HG02981 (cell line): ENCODE results near the gene SOWAHA.
"Not testable (repeated sequence)": the region's sequence is repeated elsewhere in the genome, so short reads cannot be mapped to it uniquely, and the experiment has no call there.

Experiments used
- ATAC-seq: cut with Tn5 transposase; IDR thresholded peaks from one replicate; pipeline ENCODE4 v1.9.1; 2021; ENCODE audit warnings: mild to moderate bottlenecking, moderate library complexity; ENCODE audit not compliant: unreplicated experiment

Gene SOWAHA

DNA sequence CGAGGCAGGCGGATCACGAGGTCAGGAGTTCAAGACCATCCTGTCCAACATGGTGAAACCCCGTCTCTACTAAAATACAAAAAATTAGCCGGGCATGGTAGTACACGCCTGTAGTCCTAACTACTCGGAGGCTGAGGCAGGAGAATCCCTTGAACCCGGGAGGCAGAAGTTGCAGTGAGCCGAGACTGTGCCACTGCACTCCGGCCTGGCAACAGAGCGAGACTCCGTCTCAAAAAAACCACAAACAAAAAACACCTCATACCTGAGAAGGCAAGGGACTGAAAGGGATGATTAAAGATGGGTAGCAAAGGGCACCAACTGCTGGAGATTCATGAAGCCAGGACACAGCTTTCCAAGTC lies 6.3 kb upstream of the SOWAHA start:
- ATAC-seq, result not testable (repeated sequence)

- ATAC-seq, result no peak
Observed at GRCh38 chr5:132807163-132807838, 5.8 kb upstream of the SOWAHA start.

- ATAC-seq, result no peak
Observed at GRCh38 chr5:132808448-132808847, 4.7 kb upstream of the SOWAHA start.

DNA sequence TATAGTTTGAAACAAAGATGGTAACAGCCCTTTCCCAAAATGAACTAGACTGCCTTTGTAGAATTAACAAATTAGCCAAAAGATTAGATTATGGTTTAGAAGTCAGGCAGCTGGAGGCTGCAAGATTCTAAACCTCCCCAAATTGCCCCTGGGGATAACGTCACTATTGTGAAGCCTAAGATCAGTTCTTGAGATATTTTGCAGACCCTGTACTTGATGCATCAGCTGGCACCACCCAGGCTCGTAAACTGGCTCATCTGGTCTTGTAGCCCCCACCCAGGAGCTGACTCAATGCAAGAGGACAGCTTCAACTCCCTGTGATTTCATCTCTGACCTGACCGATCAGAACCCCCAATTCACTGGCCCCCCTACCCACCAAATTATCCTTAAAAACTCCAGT lies 4.2 kb upstream of the SOWAHA start:
- no peak for ATAC-seq

DNA sequence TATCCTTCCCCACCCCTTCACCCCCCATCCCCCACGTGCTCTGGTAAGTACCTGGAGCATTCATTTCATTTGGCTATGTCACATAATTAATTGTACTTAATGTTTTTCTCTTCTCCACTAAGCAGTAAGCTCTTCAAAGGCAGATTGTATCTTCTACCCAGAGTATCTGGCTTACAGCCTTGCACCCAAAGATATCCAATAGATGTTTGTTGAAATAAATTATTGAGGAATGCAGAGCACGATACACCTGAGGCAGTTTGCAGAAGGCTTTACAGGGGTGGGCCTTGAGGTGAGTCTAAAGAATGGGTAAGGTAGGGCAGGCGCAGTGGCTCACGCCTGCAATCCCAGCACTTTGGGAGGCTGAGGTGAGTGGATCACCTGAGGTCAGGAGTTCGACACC lies 2.5 kb upstream of the SOWAHA start:
- no peak for ATAC-seq

GRCh38 chr5:132812123-132812765 lies 858 bp upstream of the SOWAHA start:
- no peak for ATAC-seq

DNA sequence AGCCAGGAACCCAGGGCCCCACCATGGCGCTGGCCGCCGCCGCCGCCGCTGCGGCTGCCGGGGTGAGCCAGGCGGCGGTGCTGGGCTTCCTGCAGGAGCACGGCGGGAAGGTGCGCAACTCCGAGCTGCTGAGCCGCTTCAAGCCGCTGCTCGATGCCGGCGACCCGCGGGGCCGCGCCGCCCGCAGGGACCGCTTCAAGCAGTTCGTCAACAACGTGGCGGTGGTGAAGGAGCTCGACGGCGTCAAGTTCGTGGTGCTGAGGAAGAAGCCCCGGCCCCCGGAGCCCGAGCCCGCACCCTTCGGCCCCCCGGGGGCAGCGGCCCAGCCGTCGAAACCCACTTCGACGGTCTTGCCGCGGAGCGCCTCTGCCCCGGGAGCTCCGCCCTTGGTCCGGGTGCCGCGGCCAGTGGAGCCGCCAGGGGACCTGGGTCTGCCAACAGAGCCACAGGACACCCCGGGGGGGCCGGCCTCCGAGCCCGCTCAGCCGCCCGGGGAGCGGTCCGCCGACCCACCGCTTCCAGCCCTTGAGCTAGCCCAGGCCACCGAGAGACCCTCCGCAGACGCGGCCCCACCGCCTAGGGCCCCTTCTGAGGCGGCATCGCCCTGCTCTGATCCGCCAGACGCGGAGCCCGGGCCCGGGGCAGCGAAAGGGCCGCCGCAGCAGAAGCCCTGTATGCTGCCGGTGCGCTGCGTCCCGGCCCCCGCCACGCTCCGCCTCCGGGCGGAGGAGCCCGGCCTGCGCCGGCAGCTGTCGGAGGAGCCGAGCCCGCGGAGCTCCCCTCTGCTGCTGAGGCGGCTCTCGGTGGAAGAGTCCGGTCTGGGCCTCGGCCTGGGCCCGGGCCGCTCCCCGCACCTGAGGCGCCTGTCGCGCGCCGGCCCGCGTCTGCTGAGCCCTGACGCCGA lies 749 bp downstream of the SOWAHA start:
- no peak for ATAC-seq

DNA sequence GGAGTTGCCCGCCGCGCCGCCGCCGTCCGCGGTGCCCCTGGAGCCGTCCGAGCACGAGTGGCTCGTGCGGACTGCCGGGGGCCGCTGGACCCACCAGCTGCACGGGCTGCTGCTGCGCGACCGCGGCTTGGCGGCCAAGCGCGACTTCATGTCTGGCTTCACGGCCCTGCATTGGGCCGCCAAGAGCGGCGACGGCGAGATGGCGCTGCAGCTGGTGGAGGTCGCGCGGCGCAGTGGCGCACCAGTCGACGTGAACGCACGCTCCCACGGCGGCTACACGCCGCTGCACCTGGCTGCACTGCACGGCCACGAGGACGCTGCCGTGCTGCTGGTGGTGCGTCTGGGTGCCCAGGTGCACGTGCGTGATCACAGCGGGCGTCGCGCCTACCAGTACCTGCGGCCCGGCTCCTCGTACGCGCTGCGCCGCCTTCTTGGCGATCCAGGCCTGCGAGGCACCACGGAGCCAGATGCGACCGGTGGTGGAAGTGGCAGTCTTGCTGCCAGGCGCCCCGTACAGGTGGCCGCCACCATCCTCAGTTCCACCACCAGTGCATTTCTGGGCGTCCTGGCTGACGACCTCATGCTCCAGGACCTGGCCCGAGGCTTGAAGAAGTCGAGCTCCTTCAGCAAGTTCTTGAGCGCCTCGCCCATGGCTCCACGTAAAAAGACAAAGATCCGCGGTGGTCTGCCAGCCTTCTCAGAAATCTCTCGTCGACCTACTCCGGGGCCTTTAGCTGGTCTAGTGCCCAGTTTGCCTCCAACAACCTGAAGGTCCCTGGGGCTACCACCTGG lies 1.6 kb downstream of the SOWAHA start:
- ATAC-seq, result no peak

GRCh38 chr5:132815454-132815853 lies 2.4 kb downstream of the SOWAHA start:
- no peak for ATAC-seq

- ATAC-seq, result no peak
Observed at GRCh38 chr5:132816083-132816482, 3.0 kb downstream of the SOWAHA start.

DNA sequence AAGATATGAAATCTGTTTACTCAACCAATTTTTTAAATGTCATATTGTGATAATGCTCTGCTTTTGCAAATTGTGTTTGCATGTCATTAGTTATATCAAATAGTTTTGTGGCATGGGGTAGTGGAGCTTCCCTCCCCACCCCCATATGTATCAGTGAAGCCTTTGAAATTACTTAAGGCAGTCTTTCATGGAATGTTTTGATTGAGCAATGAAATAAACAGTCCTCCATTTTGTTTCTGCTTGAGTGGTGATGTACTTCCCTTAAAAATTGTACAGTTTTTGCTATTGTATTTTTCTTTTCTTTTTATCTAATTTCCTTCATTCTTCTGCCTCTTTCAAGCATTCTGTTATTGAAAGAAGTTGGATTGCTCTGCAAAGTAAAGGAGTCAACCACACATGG lies 3.5 kb downstream of the SOWAHA start:
- no peak for ATAC-seq

- ATAC-seq, result no peak
Observed at GRCh38 chr5:132817011-132817410, 3.9 kb downstream of the SOWAHA start.

DNA sequence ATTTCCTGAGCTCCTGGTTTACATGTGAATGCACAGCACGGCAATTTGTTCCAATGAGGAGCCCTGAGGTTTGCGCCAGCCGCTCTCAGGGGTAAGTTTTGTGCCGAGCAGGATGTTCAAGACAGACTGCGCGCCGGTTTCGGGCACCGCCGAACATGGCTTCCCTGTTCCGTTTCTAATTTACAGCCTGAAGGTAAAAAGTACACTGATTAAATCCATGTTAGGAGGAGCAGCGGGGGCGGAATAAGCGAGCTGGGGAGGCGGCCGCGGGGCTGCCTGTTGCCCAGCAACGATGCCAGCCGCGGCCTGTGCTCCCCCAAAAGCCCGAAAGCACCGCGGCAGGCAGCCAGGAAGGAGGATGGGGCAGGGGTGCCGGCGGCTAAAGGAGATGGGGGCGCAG lies 6.4 kb downstream of the SOWAHA start:
- no peak for ATAC-seq

- peak; percentile 72 for ATAC-seq
Observed at GRCh38 chr5:132820162-132820754, 7.2 kb downstream of the SOWAHA start.

- no peak for ATAC-seq
Observed at GRCh38 chr5:132821350-132821749, 8.2 kb downstream of the SOWAHA start.

GRCh38 chr5:132821791-132822190 lies 8.7 kb downstream of the SOWAHA start:
- no peak for ATAC-seq

DNA sequence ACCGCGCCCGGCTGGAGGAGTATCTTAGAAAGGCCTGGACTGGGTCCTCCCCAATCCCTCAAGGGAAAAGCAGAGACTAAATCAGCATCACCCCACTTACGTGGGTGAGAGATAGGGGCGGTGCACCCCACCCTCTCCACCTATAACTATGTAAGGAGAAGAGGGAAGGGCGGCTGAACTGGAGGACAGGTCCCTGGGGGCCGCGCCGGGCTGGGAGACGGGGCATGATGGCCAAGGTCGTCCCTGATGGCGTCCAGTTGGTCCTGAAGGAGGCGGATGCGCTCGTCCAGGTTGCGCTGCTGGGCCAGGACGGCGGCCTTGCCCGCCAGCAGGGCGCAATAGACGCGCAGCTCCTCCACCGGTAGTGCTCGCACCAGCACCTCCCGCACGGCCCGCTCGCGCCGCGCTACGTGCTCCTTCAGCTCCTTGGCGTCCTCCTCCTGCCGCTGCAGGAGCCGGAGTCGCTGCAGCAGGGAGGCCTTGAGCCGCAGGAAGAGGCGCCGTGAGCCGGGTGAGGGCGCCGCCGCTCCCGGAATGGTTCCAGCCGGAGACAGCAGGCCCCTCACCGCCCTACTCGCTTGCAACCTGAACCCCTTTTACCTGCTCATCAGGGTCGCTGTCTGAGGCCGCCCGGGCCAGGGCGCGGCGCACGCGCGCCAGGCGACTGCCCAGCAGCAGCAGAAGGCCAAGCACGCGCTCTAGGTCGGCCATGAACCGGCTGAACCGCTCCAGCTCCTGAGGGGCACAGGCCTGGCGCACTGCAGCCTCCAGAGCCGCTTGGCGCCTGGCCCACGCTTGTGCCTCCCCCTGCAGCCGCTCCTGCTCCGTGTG lies 9.8 kb downstream of the SOWAHA start:
- ATAC-seq, result no peak

DNA sequence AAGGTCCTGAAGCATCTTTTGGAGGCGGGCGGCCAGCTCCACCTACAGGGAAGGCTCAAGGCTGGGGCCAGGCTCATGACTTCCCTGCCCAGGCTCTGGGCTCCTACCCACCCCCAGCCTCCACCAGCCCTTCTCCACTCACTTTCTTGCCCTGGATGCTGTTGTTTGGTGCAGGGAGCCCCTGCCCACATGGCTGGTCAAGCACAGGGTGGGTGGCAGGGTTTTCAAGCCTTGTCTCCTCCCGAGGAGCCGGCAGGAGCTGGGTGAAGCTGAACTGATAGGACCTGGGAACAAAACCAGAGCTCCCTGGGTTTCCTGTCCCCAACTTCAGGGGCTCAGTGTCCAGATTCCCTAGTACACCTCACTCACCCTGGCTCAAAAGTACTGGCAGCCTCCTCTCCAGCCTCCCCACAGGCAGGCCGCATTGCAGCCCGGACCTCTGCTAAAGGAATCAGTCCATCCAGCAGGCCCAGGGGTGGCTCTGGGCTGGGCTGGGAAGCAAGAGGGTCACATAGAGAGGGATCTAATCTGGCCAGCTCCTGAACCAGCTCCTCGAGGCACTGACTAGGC lies 10.5 kb downstream of the SOWAHA start:
- no peak for ATAC-seq

GRCh38 chr5:132824426-132824825 lies 11.3 kb downstream of the SOWAHA start:
- no peak for ATAC-seq
